SKM-1 treated with dmso at 0.1 percent for 144 hours (cell line): Measurements from ENCODE around the gene DENND2C.

ENCODE experiments used
- DNase-seq: peaks from one replicate; lab custom pipeline; 2025; ENCODE audit not compliant: unreplicated experiment; lab: John Stamatoyannopoulos, UW

Gene DENND2C, protein sequence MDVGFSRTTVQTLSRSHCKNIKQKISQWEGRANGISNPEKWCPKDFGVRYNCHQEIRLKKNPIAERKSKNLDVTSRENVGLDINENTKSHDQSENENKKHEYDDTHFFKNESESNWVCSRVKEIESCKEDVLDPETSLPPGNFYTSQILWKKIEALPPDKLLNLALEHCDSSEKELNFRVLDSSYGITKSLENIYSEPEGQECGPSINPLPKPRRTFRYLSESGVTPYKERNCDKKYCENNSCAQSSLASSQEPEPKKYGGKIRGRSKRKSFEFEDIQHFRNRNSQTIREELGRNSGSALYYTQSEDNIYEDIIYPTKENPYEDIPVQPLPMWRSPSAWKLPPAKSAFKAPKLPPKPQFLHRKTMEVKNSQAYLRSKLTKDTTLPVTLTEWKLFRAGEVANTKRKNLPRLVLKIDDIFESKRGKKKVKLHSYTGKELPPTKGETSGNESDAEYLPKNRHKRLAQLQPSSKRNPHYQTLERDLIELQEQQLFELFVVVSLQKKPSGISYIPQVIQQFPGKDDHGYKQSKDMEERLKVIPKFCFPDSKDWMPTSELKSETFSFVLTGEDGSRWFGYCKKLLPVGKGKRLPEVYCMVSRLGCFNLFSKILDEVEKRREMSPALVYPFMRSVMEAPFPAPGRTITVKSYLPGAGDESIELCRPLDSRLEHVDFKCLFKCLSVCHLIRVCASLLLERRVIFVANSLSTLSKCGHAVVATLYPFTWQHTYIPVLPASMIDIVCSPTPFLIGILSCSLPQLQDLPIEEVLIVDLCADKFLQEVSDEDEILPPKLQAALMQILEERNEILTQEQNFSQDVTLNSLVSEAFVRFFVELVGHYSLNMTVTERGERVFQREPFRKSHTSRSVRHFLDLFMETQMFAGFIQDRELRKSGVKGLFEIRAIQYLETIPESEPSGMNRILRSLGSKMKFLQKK

GRCh38 chr1:114669562-114670082 lies at the start of gene DENND2C:
Gene DENND2C (minus strand): TSS chr1:114670049. CDS start chr1:114625984, 44,065 bp downstream.
- peak; percentile 70 for DNase-seq

DNA sequence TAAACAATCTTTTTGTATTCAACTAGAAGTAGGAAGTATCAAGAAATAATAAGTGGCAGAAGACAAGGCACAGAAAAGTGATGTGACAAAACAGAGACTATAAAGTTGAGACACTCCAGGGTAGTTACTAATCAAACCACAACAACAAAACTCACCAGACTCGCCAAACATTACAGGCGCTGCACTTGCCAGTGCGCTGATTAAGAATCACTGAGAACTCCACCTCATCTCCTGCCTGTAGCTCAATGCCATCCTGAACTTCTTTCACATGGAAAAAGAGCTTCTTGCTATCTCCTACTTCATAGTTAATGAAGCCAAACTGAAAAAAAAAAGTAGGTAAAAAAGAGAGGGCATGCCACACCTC lies 49.6 kb upstream of the DENND2C start:
- no peak for DNase-seq

GRCh38 chr1:114718661-114719423 lies 49.0 kb upstream of the DENND2C start:
- DNase-seq: no peak

GRCh38 chr1:114716304-114717170 lies 46.7 kb upstream of the DENND2C start, which contains the start of gene NRAS:
Gene NRAS (minus strand): TSS chr1:114716771. CDS start chr1:114716160, 611 bp downstream.
- peak; percentile 75 for DNase-seq

DNA sequence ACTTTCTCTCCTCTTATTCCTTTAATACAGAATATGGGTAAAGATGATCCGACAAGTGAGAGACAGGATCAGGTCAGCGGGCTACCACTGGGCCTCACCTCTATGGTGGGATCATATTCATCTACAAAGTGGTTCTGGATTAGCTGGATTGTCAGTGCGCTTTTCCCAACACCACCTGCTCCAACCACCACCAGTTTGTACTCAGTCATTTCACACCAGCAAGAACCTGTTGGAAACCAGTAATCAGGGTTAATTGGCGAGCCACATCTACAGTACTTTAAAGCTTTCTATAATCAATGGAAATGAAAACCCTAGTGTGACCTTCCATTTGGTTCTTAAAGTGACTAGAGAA lies 46.1 kb upstream of the DENND2C start:
- DNase-seq: no peak

DNA sequence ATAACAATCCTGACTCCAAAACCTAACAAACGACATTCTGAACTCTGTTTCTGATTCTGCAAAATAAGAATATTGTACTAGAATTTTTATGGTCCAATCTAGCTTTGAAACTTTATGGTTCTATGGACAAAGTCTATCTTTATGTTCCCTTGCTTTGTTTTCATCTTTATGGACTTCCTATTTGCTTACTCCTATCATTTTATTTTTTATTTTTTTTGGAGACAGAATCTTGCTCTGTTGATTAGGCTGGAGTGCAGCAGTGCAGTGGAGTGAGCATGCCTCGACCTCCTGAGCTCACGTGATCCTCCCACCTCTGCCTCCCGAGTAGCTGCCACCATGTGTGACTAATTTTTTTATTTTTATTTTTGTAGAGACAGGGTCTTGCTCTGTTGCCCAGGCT lies 43.1 kb upstream of the DENND2C start:
- DNase-seq: no peak

GRCh38 chr1:114710360-114710759 lies 40.5 kb upstream of the DENND2C start:
- DNase-seq: no peak

DNA sequence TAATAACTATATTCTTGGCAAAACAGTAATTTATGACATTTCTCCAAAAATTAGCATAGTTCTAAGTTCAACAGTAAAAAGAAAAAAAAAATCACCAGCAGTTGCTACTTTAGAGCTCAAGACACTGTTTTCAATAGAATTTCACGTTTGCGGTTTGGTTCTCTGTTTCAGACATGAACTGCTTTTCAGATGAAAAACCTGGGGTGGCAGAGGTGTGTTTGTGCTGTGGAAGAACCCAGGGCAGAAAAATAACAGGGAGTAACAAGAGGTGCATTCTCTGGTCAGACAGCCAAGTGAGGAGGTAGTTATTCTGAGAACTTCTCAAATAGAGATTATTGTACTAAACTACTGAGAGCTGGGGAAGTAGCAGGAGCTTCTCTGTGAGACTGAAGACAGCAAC lies 37.8 kb upstream of the DENND2C start:
- DNase-seq: no peak

DNA sequence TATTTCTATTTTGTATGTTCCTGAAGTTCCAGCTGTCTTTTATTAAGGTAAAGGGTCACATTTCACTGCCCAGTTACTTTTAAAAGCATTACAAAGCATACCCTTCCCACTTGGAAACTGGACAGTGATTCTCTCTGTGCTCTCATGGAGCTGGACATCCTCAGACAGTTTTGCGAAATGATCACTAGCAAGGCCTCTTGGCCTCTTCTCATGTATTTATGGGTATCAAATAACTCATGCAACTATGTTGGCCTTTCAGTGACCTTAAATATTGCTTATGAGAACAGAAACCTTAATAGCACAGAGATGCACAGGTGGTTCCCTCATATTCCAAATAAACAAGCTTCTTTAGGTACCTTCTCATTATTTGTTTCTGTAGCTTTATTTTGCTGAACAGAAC lies 33.4 kb upstream of the DENND2C start:
- no peak for DNase-seq

DNA sequence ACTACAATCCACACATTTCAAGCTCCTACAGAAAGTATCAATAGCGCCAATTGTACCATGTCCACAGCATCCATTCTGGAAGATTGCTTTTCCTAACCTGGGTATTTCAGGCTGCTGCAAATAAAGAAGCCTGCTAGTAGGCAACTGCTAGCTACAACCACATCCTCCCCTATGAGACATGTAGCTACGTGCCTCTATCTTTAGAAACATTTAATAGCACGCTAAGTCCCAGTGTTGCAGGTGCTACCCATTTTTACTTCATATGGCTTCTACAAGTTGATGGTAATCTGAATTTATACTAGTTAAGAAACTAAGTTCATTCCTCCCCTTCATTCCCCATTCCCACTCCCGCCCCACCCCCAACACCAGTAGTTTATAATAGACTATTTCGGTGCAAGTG lies 32.9 kb upstream of the DENND2C start:
- no peak for DNase-seq

DNA sequence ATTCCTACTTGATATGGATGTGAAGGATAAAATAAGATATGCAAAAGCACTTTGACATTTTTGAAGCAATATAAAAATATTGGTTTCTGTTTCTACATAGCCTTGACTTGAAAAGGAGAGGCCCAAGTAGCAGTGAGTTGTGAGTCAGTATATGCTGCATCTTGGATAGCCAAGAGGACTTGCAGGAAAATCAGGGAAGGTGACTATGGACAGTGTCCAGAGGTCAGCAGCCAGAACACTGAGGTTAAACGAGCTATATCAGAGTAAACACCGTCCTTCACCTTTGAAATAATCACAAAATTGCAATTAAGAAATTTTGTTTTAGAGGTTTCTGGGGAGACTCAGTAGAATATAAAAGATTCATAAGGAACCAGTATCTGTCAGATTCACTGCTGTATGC lies 32.1 kb upstream of the DENND2C start:
- no peak for DNase-seq

DNA sequence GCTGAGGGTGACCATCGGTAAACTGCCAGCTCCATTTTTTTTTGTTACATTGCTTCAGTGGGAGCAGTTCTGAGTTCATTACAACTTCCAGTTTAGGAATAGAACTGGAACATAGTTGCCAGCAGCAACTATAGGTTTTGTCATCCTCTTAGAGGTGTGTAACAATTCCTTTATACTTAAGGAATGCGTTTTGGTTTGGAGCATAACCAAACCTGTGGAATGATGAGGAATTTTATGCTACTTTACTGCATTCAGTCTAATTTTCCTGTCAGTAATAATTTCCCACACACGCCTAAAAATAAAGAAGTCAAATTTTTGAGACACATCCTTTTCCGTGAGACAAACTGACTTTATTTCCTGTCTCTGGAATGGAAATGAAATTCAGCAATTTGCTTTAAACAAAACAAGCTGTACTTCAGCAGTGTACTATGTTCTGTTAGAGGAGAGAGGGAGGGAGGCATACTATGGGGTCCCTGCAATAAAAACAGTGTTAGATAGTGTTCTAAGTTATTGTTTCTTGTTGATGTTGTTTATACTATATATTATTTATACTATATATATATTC lies 30.3 kb upstream of the DENND2C start:
- DNase-seq: no peak

DNA sequence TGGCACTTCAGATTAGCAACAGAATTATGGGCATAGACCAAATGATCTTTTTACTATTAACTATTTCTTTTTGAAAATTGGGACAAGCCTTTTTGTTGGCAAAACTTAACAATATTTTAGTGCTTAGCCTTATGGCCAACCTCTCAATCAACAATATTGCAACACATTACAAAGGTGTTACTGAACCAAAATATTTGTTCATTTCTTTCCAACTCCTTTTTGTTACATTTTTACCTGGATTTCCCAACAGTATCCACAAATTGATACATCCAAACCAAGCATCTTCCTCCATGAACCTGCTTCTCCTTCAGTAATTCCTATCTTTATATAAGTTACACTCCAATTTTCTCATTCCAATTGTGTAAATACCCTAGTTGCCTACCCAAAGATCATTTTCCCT lies 27.0 kb upstream of the DENND2C start:
- DNase-seq: no peak

- no peak for DNase-seq
Observed at GRCh38 chr1:114695430-114696058, 25.7 kb upstream of the DENND2C start, which contains the start of gene AMPD1. Gene AMPD1 (minus strand): TSS chr1:114695546. CDS start chr1:114695471, 75 bp downstream.

- no peak for DNase-seq
Observed at GRCh38 chr1:114694540-114695310, 24.9 kb upstream of the DENND2C start.

- no peak for DNase-seq
Observed at GRCh38 chr1:114692947-114693346, 23.1 kb upstream of the DENND2C start.

GRCh38 chr1:114691061-114691460 lies 21.2 kb upstream of the DENND2C start:
- no peak for DNase-seq

- DNase-seq: no peak
Observed at GRCh38 chr1:114690148-114690547, 20.3 kb upstream of the DENND2C start.
